ENCODE data around the gene MSLN.
A peak's percentile ranks its signal among the peaks of the same experiment; 100 is the strongest.

GRCh38 chr16:807347-808084, 47.0 kb downstream of the MSLN start:
- TF ChIP-seq POLR2AphosphoS5 (IDR thresholded peaks at IDR 0.05; ENCODE audit: low read depth, low read length) (peak; percentile 77), POLR2A (IDR thresholded peaks at IDR 0.05; ENCODE audit: low read depth, low read length) (peak; percentile 84; the same call in 1 of the 2 replicates)

Measured in GM12892 (cell line).